Posterior cingulate gyrus (tissue), 11 donors: ENCODE measurements around the gene HES6.
A peak's percentile ranks its signal among the peaks of the same experiment; 100 is the strongest.
"Not testable (repeated sequence)": the region's sequence is repeated elsewhere in the genome, so short reads cannot be mapped to it uniquely, and the experiment has no call there.

Experiments used
- DNase-seq, 10 donors: peaks; one replicate each; pipeline versions ENCODE4 v3.0.0 to v3.0.0-alpha.2; 2020 to 2021; ENCODE audit warnings: mixed read lengths in 3 of 10
- intact Hi-C: fragments of 100-400 bp; cut with DNase I; formaldehyde crosslinking; loops from one replicate; pipeline ENCODE4 v1.15.1; 2023

Gene HES6

DNA sequence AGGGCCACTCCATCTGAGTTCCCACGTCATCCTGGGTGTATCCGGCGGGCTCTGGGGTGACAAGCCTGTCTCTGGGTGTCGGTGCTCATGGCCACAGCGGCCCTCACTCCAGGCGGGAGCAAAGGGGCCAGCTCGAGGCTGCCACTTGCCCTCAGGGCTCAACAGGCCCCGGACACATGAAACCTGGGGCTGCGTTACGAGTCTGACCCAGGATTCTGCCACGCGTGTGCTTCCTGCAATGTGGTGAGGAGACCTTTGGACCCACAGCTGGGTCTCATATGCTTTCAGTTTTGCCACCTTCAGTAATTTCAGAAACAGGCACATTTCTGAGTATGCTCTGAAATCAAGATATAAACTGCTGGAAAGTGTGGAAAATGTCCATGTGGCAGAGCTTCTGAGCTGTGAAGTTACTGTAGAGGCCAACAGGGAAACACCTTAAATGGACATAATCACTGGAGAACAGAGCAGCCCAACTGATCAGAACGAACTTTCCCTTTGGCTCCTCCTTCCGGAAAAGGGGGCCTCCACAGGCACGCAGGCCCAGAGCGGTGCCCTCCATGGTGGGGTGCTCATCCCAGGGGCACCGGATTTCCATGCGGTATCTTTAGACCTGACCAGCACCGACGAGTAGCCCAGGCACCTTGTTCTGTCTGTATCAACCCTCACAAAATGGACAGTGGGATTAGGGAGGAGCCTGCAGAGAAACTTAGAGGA, 34.5 kb upstream of the HES6 start:
- intact Hi-C loops, result no loop called here
- DNase-seq, result peak in 2 of 10 donors; percentile 26 to 59

- intact Hi-C loops, result not testable (repeated sequence)
- DNase-seq, result peak in 1 of 10 donors; percentile 3
Measured at GRCh38 chr2:238273433-238273832, 33.6 kb upstream of the HES6 start.

GRCh38 chr2:238272156-238272555, 32.3 kb upstream of the HES6 start:
- intact Hi-C loops, result no loop called here
- DNase-seq, result peak in 2 of 10 donors; percentile 54 to 63

GRCh38 chr2:238271686-238272085, 31.8 kb upstream of the HES6 start:
- peak in 1 of 10 donors; percentile 8 for DNase-seq
- intact Hi-C loops, result not testable (repeated sequence)

DNA sequence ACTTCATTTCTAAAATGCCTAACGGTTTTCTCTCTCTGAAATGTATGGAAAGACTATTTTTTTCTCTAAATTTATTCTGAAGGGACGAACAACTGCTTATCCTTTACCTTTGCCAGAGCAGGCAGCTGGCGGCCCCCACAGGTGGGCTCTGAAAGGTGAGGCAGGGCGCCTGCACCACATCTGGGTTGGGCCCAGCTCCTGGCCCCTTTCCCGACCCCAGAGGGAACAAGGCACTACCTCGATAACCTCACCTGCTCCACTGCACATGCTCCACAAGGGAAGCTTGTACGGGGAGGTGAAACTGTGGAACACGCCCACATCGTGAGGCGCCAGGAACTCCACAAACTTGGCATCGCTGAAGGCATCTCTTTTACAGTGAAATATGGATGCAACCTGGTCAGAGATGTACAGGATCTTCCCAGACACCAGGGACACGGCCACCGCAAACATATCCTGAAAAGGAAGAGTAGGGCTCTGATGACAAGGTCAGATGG, 31.3 kb upstream of the HES6 start:
- peak in 2 of 10 donors; percentile 62 to 65 for DNase-seq

GRCh38 chr2:238270606-238271005, 30.8 kb upstream of the HES6 start:
- DNase-seq, result peak in 2 of 10 donors; percentile 66 to 78
- intact Hi-C loops, result no loop called here

More for the DNA sequence above, 31.3 kb upstream of the HES6 start:
- intact Hi-C loops, result no loop called here

- peak in 2 of 10 donors; percentile 2 to 9 for DNase-seq
- intact Hi-C loops, result loop anchor here (10.0 kb wide), 1 partner anchor 305 kb away; the partner anchor contains the start of gene UBE2F
Measured at GRCh38 chr2:238269741-238270140, 29.9 kb upstream of the HES6 start.

- intact Hi-C loops, result loop anchor here (10.0 kb wide), 1 partner anchor 303 kb away; the partner anchor contains the start of gene UBE2F
- peak in 3 of 10 donors; percentile 41 to 71 (median 66) for DNase-seq
Measured at GRCh38 chr2:238267884-238268680, 28.2 kb upstream of the HES6 start.

- intact Hi-C loops, result loop anchor here (10.0 kb wide), 1 partner anchor 303 kb away; the partner anchor contains the start of gene UBE2F
- peak in 1 of 10 donors; percentile 58 for DNase-seq
Measured at GRCh38 chr2:238267341-238267710, 27.5 kb upstream of the HES6 start.

- no peak for DNase-seq
- intact Hi-C loops, result loop anchor here (10.0 kb wide), 1 partner anchor 301 kb away; the partner anchor contains the start of gene UBE2F
Measured at GRCh38 chr2:238265605-238266004, 25.8 kb upstream of the HES6 start.

DNA sequence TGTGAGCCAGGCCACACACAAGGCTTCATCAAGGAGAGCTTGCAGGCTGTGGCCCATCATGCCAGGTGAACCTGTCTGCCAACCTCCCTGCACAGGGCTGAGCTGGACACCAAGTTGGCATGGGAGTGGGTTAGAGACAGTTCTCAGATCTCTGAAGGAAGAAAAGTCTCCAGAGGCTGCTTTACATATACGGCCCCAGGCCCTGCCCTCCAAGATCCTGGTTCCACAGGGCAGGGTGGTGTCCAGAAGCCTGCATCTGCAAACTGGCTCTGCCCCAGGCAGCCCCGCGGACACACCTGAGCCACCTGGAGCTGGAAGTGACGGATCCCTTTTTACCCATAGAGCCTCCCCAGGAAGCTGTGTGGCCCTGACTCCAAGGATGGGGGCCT, 24.2 kb upstream of the HES6 start:
- intact Hi-C loops, result loop anchor here (10.0 kb wide), 1 partner anchor 299 kb away; the partner anchor contains the start of gene UBE2F
- DNase-seq, result peak in 3 of 10 donors; percentile 25 to 66 (median 55)

- intact Hi-C loops, result loop anchor here (1.0 to 10.0 kb wide), 3 partner anchors 103 to 405 kb away; partner anchors contain the start of gene UBE2F
- peak; percentile 84 to 99 (median 94) for DNase-seq
Measured at GRCh38 chr2:238263204-238264071, 23.6 kb upstream of the HES6 start.

GRCh38 chr2:238262496-238263122, 22.8 kb upstream of the HES6 start:
- DNase-seq, result peak in 3 of 10 donors; percentile 48 to 69 (median 53)
- intact Hi-C loops, result loop anchor here (1.0 to 10.0 kb wide), 3 partner anchors 102 to 404 kb away; partner anchors contain the start of gene UBE2F

- DNase-seq, result peak in 3 of 10 donors; percentile 43 to 68 (median 58)
- intact Hi-C loops, result loop anchor here (2.0 to 10.0 kb wide), 2 partner anchors 101 to 297 kb away; partner anchors contain the start of gene UBE2F
Measured at GRCh38 chr2:238261718-238262375, 22.0 kb upstream of the HES6 start.

GRCh38 chr2:238260883-238261282, 21.0 kb upstream of the HES6 start:
- intact Hi-C loops, result loop anchor here (10.0 kb wide), 1 partner anchor 296 kb away; the partner anchor contains the start of gene UBE2F
- DNase-seq, result peak in 3 of 10 donors; percentile 62 to 79 (median 67)

GRCh38 chr2:238259061-238260020, 19.5 kb upstream of the HES6 start:
- DNase-seq, result peak in 3 of 10 donors; percentile 28 to 80 (median 47)
- intact Hi-C loops, result loop anchor here (10.0 kb wide), 1 partner anchor 295 kb away; the partner anchor contains the start of gene UBE2F
